22Rv1 (cell line): ENCODE data around the gene SLC7A5.

Source experiments
- H3K27ac ChIP-seq: fragments of 450-650 bp; 2 replicates; pipeline ENCODE4 v1.5.1; 2017
- CTCF ChIP-seq: fragments of 450-650 bp; IDR thresholded peaks from 2 replicates; pipeline ENCODE4 v1.5.1; 2017; ENCODE audit warnings: mild to moderate bottlenecking
- ZFX ChIP-seq: fragments of 450-650 bp; IDR thresholded peaks from 2 replicates; pipeline ENCODE4 v1.6.1; 2017; ENCODE audit warnings: antibody characterized with exemption, borderline replicate concordance

Gene SLC7A5

GRCh38 chr16:87842209-87842869 lies 27.0 kb downstream of the SLC7A5 start:
- TF ChIP-seq CTCF = no peak
- no peak for TF ChIP-seq ZFX
- H3K27ac ChIP-seq = no peak overlapping the region

- TF ChIP-seq CTCF (no peak), ZFX (no peak)
- H3K27ac ChIP-seq = no peak overlapping the region
Measured at GRCh38 chr16:87841340-87842208, 27.7 kb downstream of the SLC7A5 start.

- no peak overlapping the region for H3K27ac ChIP-seq
- TF ChIP-seq CTCF (no peak), ZFX (no peak)
Measured at GRCh38 chr16:87840271-87840978, 28.9 kb downstream of the SLC7A5 start.

- TF ChIP-seq ZFX = no peak
- TF ChIP-seq CTCF = no peak
- H3K27ac ChIP-seq = no peak overlapping the region
Measured at GRCh38 chr16:87839542-87840270, 29.6 kb downstream of the SLC7A5 start.

- TF ChIP-seq ZFX (no peak), CTCF (no peak)
- no peak overlapping the region for H3K27ac ChIP-seq
Measured at GRCh38 chr16:87838643-87839541, 30.4 kb downstream of the SLC7A5 start.

- no peak for TF ChIP-seq CTCF
- TF ChIP-seq ZFX = no peak
- no peak overlapping the region for H3K27ac ChIP-seq
Measured at GRCh38 chr16:87837627-87838289, 31.5 kb downstream of the SLC7A5 start.
